Breast epithelium (tissue), 3 donors: Measurements from ENCODE around the gene PPARG.

Source experiments
- POLR2A ChIP-seq: fragments of 450-650 bp; IDR thresholded peaks from one replicate; pipeline ENCODE4 v1.6.1; 2016; ENCODE audit warnings: antibody characterized with exemption, mild to moderate bottlenecking, moderate library complexity
- POLR2AphosphoS5 ChIP-seq, 3 donors: sonication (generic); formaldehyde crosslinking; IDR thresholded peaks; one replicate each; pipeline ENCODE4 v1.6.1; 2017; ENCODE audit warnings: antibody characterized with exemption in 3 of 3
- TF ChIP-seq, protein P1 (sequence below), 3 donors: fragments of 450-650 bp; IDR thresholded peaks; one replicate each; pipeline ENCODE4 v1.5.1; 2016 to 2017; ENCODE audit warnings: antibody characterized with exemption in 3 of 3, mild to moderate bottlenecking in 3 of 3, moderate library complexity in 3 of 3

DNA sequence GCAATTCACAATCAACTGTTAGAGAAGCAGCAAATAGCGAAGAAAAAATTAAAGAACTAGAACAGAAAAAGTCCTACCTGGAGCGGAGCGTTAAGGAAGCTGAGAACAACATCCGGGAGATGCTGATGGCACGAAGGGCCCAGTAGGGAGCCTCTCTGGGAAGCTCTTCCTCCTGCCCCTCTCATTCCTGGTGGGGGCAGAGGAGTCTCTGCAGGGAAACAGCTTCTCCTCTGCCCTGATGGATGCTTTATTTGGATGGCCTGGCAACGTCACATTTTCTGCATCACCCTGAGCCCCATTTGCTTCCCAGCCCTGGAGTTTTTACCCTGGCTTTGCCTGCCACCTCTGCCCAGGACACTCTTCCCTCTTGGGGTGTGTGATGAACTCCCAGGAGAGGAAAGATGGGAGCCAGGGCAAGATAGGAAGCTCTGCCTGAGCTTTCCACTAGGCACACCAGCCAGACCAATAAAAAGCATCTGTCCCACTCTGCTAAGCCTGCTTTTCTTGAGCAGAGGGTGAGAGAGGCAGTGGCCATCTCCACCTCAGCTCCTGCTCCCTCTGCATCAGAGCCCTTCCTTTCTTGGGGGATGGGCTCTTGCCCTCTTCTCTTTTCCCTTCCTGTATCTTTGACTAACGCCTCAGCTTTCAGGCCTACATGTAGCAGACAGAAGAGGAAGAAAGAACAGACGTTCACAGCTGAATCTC, 39.4 kb downstream of the PPARG start:
- TF ChIP-seq, protein P1, sequence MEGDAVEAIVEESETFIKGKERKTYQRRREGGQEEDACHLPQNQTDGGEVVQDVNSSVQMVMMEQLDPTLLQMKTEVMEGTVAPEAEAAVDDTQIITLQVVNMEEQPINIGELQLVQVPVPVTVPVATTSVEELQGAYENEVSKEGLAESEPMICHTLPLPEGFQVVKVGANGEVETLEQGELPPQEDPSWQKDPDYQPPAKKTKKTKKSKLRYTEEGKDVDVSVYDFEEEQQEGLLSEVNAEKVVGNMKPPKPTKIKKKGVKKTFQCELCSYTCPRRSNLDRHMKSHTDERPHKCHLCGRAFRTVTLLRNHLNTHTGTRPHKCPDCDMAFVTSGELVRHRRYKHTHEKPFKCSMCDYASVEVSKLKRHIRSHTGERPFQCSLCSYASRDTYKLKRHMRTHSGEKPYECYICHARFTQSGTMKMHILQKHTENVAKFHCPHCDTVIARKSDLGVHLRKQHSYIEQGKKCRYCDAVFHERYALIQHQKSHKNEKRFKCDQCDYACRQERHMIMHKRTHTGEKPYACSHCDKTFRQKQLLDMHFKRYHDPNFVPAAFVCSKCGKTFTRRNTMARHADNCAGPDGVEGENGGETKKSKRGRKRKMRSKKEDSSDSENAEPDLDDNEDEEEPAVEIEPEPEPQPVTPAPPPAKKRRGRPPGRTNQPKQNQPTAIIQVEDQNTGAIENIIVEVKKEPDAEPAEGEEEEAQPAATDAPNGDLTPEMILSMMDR (IDR thresholded peaks at IDR 0.05): no peak
- TF ChIP-seq POLR2A: no peak
- TF ChIP-seq POLR2AphosphoS5 (IDR thresholded peaks at IDR 0.05): no peak
